GM12878 (cell line): ENCODE measurements around the gene PRKN. TPM values are rescaled to one million over a fixed set of nuclear protein-coding genes. Genes with fewer than 3 reads are reported as not detected.

Source experiments
- ATAC-seq: fragments of 200-7000 bp; cut with Tn5 transposase; 3 replicates; pipeline ENCODE4 v1.9.1; 2020; ENCODE audit warnings: mild to moderate bottlenecking, moderate library complexity
- BruUV-seq: library from RNA; stranded (reverse); fragments of 400-500 nt; replicated peaks from 2 replicates; lab custom pipeline; 2021; lab: Mats Ljungman, UMichigan
- CTCF ChIA-PET: fragments of 300-600 bp; sonication (Branson Sonifier 250); formaldehyde crosslinking; extraction: SDS; loops from one replicate; lab custom pipeline; 2021; ENCODE audit warnings: inconsistent platforms; lab: Yijun Ruan, JAX
- POLR2A ChIA-PET: fragments of 350-600 bp; formaldehyde crosslinking; extraction: SDS; loops from one replicate; lab custom pipeline; 2021; ENCODE audit warnings: inconsistent platforms; lab: Charles Lee
- RAD21 ChIA-PET: fragments of 300-600 bp; sonication (Branson Sonifier 250); formaldehyde crosslinking; loops from one replicate; lab custom pipeline; 2023; ENCODE audit warnings: antibody characterized with exemption; ENCODE audit not compliant: unreplicated experiment; lab: Charles Lee
- SMC1A ChIA-PET: fragments of 300-600 bp; sonication (Branson Sonifier 250); formaldehyde crosslinking; loops from one replicate; lab custom pipeline; 2023; ENCODE audit not compliant: unreplicated experiment, uncharacterized antibody; lab: Charles Lee
- DNase-seq: peaks from one replicate; pipeline ENCODE4 v3.0.0-alpha.2; 2011; ENCODE audit warnings: low read depth, low spot score
- FAIRE-seq: peaks from 3 replicates; lab custom pipeline; 2011; peaks lifted over from hg19 to GRCh38; lab: Jason Lieb, UNC
- H2AFZ ChIP-seq: 2 replicates; pipeline ENCODE4 v1.6.0; 2011; ENCODE audit warnings: low read depth, low read length, control low read depth; ENCODE audit not compliant: control insufficient read depth
- H3K27ac ChIP-seq: 2 replicates; pipeline ENCODE4 v1.5.1; 2011; ENCODE audit warnings: control low read depth; ENCODE audit not compliant: control insufficient read depth, insufficient read depth
- H3K27me3 ChIP-seq, 2 experiments: replicated peaks in 1 of 2; 2 replicates each; pipeline versions ENCODE4 v1.6.0 to v1.6.1; 2011; ENCODE audit warnings: low read length in 1 of 2; ENCODE audit not compliant: control insufficient read depth in 2 of 2, insufficient read depth in 2 of 2
- H3K36me3 ChIP-seq, 2 experiments: 2 replicates each; pipeline ENCODE4 v1.5.1; 2011; ENCODE audit warnings: low read length in 1 of 2; ENCODE audit not compliant: control insufficient read depth in 2 of 2, insufficient read depth in 2 of 2
- H3K4me1 ChIP-seq: 2 replicates; pipeline ENCODE4 v1.6.1; 2011; ENCODE audit warnings: mild to moderate bottlenecking, low read length, moderate library complexity, mixed read lengths; ENCODE audit not compliant: control insufficient read depth, insufficient read depth
- H3K4me2 ChIP-seq: 2 replicates; pipeline ENCODE4 v1.6.0; 2011; ENCODE audit warnings: control low read depth; ENCODE audit not compliant: control insufficient read depth, insufficient read depth
- H3K4me3 ChIP-seq: fragments of 200-600 bp; sonication (generic); 2 replicates; pipeline ENCODE4 v1.5.1; 2016
- H3K79me2 ChIP-seq: 2 replicates; pipeline ENCODE4 v1.6.0; 2011; ENCODE audit warnings: low read length; ENCODE audit not compliant: control insufficient read depth, insufficient read depth
- H3K9ac ChIP-seq: 2 replicates; pipeline ENCODE4 v1.8.0; 2011; ENCODE audit warnings: low read length, control low read depth, mixed read lengths; ENCODE audit not compliant: control insufficient read depth, insufficient read depth
- H3K9me3 ChIP-seq: replicated peaks from 3 replicates; pipeline ENCODE4 v1.5.1; 2011; ENCODE audit warnings: mild to moderate bottlenecking, low read length; ENCODE audit not compliant: control insufficient read depth, insufficient read depth
- H4K20me1 ChIP-seq: 2 replicates; pipeline ENCODE4 v1.6.0; 2011; ENCODE audit not compliant: control insufficient read depth, insufficient read depth
- CBFB ChIP-seq: IDR thresholded peaks from 2 replicates; pipeline ENCODE4 v1.6.1; 2016; ENCODE audit warnings: antibody characterized with exemption, low read depth
- CBX5 ChIP-seq: sonication (generic); IDR thresholded peaks from 2 replicates; pipeline ENCODE4 v1.6.1; 2016; ENCODE audit warnings: low read depth, moderate library complexity, mild to moderate bottlenecking, inconsistent platforms
- CREB1 ChIP-seq: IDR thresholded peaks from 2 replicates; pipeline ENCODE4 v1.6.1; 2012; ENCODE audit warnings: low read depth, mild to moderate bottlenecking, inconsistent platforms
- E4F1 ChIP-seq: fragments of 450-650 bp; IDR thresholded peaks from 2 replicates; pipeline ENCODE4 v1.6.1; 2018; ENCODE audit warnings: borderline replicate concordance, mild to moderate bottlenecking; ENCODE audit not compliant: partially characterized antibody
- HCFC1 ChIP-seq: fragments of 150-350 bp; IDR thresholded peaks from 2 replicates; pipeline ENCODE4 v1.6.1; 2014; ENCODE audit warnings: low read length
- HSF1 ChIP-seq: fragments of 150-350 bp; IDR thresholded peaks from 2 replicates; pipeline ENCODE4 v1.6.1; 2014; ENCODE audit warnings: mild to moderate bottlenecking, low read depth, low read length
- IKZF2 ChIP-seq, 2 experiments: fragments of 450-650 bp; IDR thresholded peaks; 2 replicates each; pipeline ENCODE4 v1.6.1; 2017; ENCODE audit warnings: mild to moderate bottlenecking in 2 of 2, moderate library complexity in 2 of 2
- KLF5 ChIP-seq: fragments of 450-650 bp; IDR thresholded peaks from 2 replicates; pipeline ENCODE4 v1.6.1; 2014; ENCODE audit warnings: mild to moderate bottlenecking; ENCODE audit not compliant: partially characterized antibody
- LARP7 ChIP-seq: fragments of 450-650 bp; IDR thresholded peaks from 2 replicates; pipeline ENCODE4 v1.6.1; 2017; ENCODE audit warnings: mild to moderate bottlenecking
- NFYB ChIP-seq: IDR thresholded peaks from 2 replicates; pipeline ENCODE4 v1.6.1; 2011; ENCODE audit warnings: low read depth, mild to moderate bottlenecking, low read length, improper control_type of control experiment, moderate library complexity; ENCODE audit not compliant: insufficient read depth
- POLR2AphosphoS5 ChIP-seq: IDR thresholded peaks from 2 replicates; pipeline ENCODE4 v1.6.1; 2011; ENCODE audit warnings: mild to moderate bottlenecking, low read length, inconsistent platforms
- TARDBP ChIP-seq: IDR thresholded peaks from 2 replicates; pipeline ENCODE4 v1.6.1; 2016; ENCODE audit warnings: borderline replicate concordance
- WGBS: methylation state at CpG from one replicate; pipeline ENCODE4 v1.1.6; 2016; ENCODE audit warnings: low lambda C conversion rate; ENCODE audit not compliant: insufficient replicate concordance, insufficient coverage; ENCODE audit errors: missing lambda C conversion rate; 5-methylcytosine and 5-hydroxymethylcytosine counted together
- in situ Hi-C: fragments of 300-500 bp; cut with MboI; formaldehyde crosslinking; loops from 9 replicates; pipeline ENCODE4 v1.14.3; 2018; ENCODE audit warnings: mixed read lengths
- intact Hi-C: fragments of 100-400 bp; cut with micrococcal nuclease; formaldehyde crosslinking; loops from one replicate; pipeline ENCODE4 v1.14.2; 2022; ENCODE audit not compliant: unreplicated experiment
- polyA plus RNA-seq, 11 experiments: library from polyadenylated mRNA; depleted of rRNA in 4 of 11; unstranded in 6 of 11; stranded (reverse) in 5 of 11; fragments of >200 nt; fragmentation: Nextera tagmentation in 4 of 11; fragmentation: Illumina TruSeq in 1 of 11; extraction: Ambion mirVana in 4 of 11; extraction: Trizol in 1 of 11; gene quantifications; 1 replicate in 1 of 11; 2 replicates in 10 of 11; pipeline versions ENCODE4 v1.2.1 to v1.2.3, GENCODE V29; 2011 to 2016; ENCODE audit warnings: inconsistent platforms in 2 of 11, missing spikeins in 2 of 11, low read depth in 1 of 11
- total RNA-seq, 4 experiments: library from RNA; depleted of rRNA in 3 of 4; stranded (reverse); fragments of >200 nt in 3 of 4; fragmentation: Illumina TruSeq in 1 of 4; extraction: Trizol in 1 of 4; gene quantifications; 2 replicates each; pipeline versions ENCODE4 v1.2.1 to v1.2.3, GENCODE V29; 2013 to 2021

PRKN gene
- total and polyA plus RNA-seq, 10 of the 15 experiments (the other 5 are each of a cell fraction or from before 2014, with no cell fraction given), result 0.06 to 0.09 TPM; not detected in 8

- Histone ChIP-seq H3K9me3 (no peaks in the 10 kb centered on the region), H2AFZ (no peak overlapping the region), H3K79me2 (no peaks in the 10 kb centered on the region), H3K4me3 (no peak overlapping the region), H3K36me3 (no peaks in the 10 kb centered on the region), H3K4me2 (no peak overlapping the region), H3K27ac (no peak overlapping the region), H3K9ac (no peak overlapping the region), H3K27me3 (no peaks in the 10 kb centered on the region; a peak in 1 of 4 replicates), H3K4me1 (no peaks in the 10 kb centered on the region), H4K20me1 (no peaks in the 10 kb centered on the region)
- no TSS peak for BruUV-seq
- SMC1A ChIA-PET, result no interaction called here
- CTCF ChIA-PET, result no interaction called here
- DNase-seq, result no peak
- FAIRE-seq, result no peak
- RAD21 ChIA-PET, result no interaction called here
- in situ Hi-C loops, result no loop called here
- no peak for TF ChIP-seq HSF1
- TF ChIP-seq IKZF2 (IDR thresholded peaks at IDR 0.05), result no peak
- TF ChIP-seq CBFB, result no peak
- intact Hi-C loops, result no loop called here
- no peak for ATAC-seq
- POLR2A ChIA-PET, result no interaction called here
- WGBS, result 52% methylated on average over 3 of the region's 3 CpGs
Observed at GRCh38 chr6:161481786-161482516, 1245.6 kb downstream of the PRKN start.

GRCh38 chr6:161480421-161481155, 1247.0 kb downstream of the PRKN start:
- H3K4me1 ChIP-seq, result no peaks in the 10 kb centered on the region
- FAIRE-seq (no peak), DNase-seq (no peak), ATAC-seq (no peak)
- no TSS peak for BruUV-seq
- ChIA-PET SMC1A (no interaction called here), RAD21 (no interaction called here), CTCF (no interaction called here), POLR2A (no interaction called here)
- WGBS, result 41% methylated on average over 12 of the region's 12 CpGs
- H3K9ac ChIP-seq, result no peak overlapping the region
- no peak overlapping the region for H3K4me3 ChIP-seq
- intact Hi-C loops (no loop called here), in situ Hi-C loops (no loop called here)
- H3K9me3 ChIP-seq, result no peaks in the 10 kb centered on the region
- H4K20me1 ChIP-seq, result no peaks in the 10 kb centered on the region
- no peaks in the 10 kb centered on the region for H3K36me3 ChIP-seq
- no peaks in the 10 kb centered on the region; a peak in 1 of 4 replicates for H3K27me3 ChIP-seq
- no peaks in the 10 kb centered on the region for H3K79me2 ChIP-seq
- H3K27ac ChIP-seq, result no peak overlapping the region
- no peak overlapping the region for H2AFZ ChIP-seq
- no peak overlapping the region for H3K4me2 ChIP-seq
- TF ChIP-seq KLF5 (no peak), TARDBP (no peak), E4F1 (no peak), CREB1 (no peak), HCFC1 (no peak), LARP7 (no peak), NFYB (no peak), CBX5 (no peak), POLR2AphosphoS5 (no peak)
